Measurements from ENCODE around the gene PHETA1.

Gene PHETA1

DNA sequence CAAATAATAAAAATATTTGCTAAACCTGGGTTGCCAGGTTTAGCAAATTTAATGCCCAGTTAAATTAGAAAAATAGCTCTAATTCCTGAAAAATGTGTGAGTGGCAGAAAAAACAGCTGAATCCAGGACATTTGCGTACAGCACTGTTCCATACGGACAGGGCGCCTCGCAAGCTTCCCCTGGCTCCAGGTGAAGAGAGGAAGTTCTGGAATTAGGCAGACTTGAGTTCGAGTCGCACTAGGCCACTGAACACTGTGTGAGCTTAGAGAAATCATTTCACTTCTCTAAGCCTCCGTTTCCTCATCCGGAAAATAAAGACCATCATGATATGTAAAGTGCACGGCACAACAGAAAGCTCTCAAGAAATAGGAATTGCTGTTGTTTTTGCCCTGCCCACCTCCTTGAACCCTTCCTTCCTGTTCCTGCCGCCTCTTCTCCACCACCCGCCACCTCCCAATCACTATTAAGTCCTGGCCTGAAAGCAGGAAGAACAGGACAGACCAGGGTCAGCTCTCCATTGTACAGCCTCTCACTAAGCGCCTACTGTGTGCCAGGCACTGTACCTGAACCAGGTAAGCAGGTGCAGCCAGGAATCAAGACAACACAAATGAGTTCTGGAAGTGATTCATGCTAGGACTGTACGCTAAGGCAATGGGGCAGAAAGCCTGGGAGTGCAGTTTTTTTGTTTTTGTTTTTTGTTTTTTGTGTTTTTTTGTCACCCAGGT lies 763 bp upstream of the PHETA1 start:
- DNase-seq (ENCODE audit: low read depth) = no peak

DNA sequence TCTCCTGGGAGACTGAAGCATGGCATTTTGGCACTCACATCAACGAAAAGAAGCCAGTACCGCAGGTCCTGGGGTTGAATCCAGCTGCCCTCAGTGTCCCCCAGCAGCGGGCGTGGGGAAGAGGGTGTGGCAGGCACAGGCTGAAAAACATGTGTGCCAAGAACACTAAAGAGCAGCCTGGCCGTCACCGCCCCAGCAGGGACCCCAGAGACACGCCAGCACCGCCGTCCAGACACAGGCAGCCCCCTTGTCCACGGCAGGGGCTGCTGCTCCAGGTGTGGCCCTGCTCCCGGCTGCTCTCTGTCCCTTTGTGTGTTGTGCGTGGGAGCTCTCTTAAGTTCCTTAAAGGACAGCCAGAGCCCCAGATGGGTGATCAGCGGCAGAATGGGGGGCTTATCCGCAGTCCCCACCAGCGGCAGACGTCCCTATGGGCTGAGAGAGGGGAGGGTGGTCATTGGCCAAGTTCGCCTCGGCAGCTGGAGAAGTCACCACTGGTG lies 556 bp downstream of the PHETA1 start:
- DNase-seq (ENCODE audit: low read depth) = no peak

DNA sequence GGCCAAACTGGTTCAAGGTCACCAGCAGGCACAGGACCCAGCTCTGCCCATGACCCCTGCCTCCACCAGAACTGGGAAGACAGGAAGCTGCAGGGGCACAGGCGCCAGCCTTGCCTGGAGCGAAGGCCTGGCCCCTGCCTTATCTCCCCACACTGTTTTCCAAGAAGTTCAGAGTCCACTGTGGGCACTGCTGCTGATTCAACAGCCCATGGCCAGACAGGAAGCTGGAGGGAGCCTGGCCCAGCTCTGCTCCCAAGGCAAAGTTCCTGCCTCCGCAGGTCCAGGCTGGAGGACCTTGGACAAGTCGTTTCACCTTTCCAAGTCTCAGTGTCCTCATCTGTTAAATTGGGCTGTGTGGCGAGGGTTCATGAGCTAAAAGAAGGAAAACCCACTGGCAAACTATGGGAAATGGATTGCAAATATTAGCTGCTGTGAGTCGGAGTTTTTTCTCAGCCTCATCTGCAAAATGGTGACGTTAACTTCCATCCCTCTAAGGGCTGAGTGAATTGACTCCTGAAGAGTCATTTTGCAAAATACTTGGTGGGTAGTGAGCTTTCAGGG lies 1.2 kb downstream of the PHETA1 start:
- no peak for DNase-seq (ENCODE audit: low read depth)

DNA sequence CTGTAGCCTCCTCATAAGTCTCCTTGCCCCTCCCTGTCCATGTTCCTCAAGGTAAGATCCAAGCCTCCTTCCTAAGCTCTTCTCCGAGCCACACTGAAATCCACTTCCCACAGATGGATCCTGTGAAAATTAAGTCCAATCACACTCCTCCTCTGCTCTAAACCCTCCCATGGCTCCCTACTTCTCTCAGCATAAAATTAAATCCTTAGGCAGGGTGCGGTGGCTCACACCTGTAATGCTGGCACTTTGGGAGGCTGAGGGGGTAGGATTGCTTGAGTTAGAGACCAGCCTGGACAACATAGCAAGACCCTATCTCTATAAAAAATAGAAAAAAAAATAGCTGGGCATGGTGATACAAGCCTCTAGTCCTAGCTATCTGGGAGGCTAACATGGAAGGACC lies 2.3 kb downstream of the PHETA1 start:
- DNase-seq (ENCODE audit: low read depth) = no peak

DNA sequence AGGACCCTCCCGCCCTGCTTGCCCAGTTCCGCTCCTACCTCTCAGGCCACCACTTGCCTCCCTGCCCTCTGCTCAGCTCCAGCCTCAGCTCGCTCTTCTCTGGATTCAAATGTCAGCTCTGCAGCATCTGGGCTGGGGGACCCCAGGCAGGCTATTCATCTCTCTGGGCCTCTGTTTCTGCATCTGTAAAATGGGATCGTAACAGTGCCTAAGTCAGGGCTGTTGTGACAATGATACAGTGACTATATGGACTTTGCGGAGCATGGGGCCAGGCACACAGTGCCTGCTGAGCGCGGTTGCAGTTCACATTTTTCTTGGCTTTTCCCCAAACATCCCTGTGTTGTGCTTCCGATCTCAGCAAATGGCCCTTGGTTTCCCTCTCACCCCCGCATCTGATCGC lies 2.8 kb downstream of the PHETA1 start:
- no peak for DNase-seq (ENCODE audit: low read depth)

DNA sequence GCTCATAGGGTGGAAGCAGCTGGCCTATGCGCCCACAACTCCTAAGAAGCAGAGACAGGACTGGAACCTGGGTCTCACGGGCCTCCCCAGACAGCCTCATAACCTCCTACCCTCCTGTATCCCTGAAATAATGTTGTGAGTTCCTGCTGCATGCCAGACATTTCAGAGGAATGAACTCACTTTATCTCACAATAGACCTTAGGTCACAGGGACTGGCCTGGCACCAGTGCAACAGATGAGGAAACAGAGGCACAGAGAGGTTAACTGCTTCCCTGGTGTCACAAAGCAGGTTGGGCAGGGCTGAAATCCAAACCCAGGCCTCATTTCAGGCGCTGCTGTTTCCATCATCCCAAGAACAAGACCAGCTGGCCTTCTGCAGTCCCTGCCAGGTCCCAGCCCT lies 5.3 kb downstream of the PHETA1 start:
- no peak for DNase-seq (ENCODE audit: low read depth)

DNA sequence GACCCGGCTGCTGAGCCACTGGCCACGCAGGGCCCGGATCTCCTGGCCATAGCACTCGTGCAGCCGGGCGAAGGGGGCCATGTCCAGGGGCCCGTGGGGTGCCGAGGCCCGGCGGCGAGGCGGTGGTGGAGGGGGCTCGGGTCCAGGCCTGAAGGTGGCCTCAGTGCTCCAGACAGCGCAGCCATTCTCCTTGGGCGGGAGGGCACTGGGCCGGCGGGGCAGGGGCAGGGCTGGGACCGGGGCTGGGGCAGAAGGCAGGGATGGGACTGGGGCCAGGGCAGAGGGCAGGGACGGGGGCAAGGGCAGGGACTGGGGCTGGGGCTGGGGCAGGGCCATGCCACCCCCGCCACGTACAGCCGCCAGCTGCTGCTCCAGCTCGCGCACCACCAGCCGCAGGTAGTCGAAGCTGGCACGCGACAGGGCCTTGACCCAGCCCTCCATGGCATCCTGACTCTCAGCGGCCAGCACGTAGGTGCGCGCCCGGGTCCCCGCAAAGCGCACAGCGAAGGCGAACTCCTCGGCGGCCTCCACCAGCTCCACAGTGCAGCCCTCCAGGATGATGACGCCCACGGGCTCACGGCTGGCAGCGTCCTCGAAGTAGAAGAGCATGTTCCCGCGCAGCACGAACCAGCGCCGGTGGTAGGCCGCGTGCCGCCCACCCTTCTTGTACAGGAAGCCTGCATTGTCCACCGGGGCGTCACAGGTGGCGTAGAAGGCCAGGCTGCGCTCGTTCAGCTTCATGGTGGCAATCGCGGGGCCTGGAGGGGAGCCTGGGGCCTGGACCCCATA lies 6.0 kb downstream of the PHETA1 start:
- DNase-seq (ENCODE audit: low read depth) = no peak

DNA sequence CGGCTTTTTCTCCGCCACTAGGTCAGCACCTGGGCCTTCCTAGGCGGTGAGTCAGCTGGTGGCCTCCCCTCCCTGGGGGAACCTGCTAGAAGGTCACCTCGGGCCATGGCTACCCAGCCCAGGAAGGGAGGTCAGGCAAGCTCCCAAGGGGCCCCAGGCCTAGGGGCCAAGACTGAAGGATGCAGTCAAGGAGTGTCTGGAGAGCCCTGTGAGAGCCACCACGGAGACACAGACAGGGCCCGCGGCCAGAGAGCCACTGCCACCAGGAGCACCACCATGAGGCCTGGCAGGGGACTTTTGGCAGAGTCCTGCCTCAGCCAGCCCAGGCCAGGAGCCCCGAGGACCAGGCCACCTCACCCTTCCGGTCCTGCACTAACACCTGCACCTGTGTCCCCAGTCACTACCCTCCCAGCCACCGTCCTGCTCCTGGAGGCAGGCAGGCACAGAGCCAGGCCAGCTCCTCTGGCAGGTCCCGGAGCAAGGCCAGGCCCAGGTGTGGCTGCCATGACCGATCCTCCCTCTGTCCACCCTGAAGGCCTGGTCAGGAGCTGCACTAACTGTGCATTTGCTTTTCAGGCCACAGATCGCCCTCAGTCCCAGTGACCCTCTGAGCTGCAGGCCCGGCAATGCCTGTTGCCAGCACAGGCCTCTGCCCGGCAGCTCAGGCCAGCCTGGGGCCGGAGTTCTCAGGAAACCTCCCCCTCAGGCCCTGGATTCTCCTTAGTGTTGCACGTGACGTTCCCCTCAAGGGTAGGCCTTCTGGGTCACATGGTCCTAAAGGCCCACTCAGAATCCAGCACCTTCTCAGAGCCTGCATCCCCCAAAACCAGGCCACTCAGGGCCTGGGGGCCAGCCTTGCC lies 6.9 kb downstream of the PHETA1 start:
- no peak for DNase-seq (ENCODE audit: low read depth)

DNA sequence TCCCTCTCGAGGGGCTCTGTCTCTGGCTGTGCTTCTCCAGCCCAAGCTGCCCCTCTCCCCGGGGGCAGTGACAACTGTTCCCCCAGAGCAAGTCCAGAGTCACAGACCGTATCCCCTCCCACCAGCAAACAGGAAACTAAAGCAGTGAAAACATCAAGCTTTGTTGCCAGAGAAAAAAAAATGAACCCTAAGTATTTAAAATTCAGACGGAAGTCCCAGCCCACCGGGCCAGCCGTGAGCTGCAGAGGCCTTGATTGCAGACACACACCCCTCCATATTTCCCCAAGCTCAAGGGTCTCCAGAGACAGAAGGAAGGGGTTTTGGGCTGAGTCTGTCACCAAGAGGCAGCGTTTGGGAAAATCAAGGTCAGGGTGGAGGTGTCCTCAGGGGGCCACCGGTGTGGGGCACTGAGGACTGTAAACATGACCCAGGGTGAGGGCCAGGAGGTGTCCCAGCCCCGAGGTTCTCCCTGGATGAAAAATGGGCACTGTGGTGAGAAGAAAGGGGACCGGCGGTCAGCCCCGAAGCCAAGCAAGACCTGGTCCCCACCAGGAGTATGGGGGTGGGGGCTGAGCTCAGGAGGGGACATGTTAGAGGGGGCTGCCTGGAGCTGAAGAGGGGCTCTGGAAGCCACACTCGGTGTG lies 7.7 kb downstream of the PHETA1 start:
- no peak for DNase-seq (ENCODE audit: low read depth)

DNA sequence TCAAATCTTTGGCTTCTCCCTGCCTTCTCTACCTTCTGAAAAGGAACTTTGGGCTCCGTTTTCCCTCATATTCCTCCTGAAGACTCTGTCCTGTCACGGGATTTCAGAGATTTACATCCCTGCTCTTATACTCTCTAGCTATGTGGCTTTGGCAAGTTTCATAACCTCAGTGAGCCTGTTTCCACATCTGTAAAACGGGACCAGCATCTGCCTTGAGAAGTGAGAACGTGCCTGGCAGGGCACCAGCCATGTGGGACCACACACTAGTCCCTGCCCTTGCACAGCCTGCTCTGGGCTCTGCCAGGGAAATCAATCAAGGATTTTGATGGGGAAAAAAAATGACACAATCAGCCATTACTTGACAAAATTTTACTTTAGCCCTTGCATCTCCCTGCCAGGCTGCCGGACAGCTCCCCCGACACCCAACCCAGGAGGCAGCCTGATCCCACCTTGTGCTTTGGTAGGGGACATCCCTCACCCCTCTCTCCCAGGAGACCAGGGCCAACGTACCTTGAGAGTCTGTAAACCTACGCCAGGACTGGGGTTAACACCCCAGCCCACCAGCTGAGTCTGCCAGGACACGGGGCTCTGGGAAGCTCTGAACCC lies 8.5 kb downstream of the PHETA1 start:
- DNase-seq (ENCODE audit: low read depth) = no peak

DNA sequence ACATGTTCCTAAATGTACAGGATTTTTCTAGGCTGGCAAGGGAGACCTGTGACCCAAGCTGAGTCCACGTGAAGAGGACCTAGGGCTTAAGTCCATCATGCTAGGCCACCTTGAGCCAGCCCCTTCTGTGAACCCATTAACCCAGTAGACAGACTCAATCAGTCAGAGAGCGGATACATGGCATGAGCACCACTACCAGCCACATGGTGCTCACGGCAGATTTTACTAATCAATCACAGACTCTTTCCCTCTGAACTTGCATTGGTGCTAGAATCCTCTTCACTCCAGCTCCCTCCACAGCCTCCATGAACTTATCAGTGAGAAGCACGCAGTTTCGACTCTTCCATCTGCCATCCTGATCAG lies 9.0 kb downstream of the PHETA1 start:
- no peak for DNase-seq (ENCODE audit: low read depth)

DNA sequence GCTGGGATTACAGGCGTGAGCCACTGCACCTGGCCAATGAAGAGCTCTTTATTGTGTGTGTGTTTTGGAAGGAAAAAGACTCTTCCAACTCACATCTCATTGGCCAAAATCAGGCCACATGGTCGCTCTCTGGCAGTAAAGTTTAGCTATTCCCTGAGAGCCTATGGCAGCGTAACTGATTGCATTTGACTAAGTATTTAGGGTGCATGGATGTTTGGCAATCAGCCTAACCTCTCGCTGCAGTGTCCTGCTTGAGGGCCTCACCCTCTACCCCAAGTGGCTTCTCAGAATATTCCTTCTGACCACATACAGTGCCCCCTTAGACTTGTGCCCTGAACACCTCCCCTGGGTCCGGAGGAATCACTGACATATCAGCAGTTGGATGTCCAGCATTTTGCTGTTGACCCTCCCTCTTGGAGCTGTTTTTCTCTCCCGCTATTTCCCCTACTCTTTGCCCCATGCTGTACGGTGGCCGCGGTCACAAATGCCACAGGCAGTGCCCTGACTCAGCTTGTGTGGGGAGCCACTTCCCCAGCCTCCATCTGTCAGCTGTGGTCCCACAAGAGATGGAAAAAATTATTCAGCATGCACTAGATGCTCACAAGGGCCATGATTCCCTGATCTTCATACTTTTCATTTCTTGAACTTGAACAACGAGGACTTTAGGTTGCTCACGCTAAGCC lies 9.5 kb downstream of the PHETA1 start:
- no peak for DNase-seq (ENCODE audit: low read depth)

DNA sequence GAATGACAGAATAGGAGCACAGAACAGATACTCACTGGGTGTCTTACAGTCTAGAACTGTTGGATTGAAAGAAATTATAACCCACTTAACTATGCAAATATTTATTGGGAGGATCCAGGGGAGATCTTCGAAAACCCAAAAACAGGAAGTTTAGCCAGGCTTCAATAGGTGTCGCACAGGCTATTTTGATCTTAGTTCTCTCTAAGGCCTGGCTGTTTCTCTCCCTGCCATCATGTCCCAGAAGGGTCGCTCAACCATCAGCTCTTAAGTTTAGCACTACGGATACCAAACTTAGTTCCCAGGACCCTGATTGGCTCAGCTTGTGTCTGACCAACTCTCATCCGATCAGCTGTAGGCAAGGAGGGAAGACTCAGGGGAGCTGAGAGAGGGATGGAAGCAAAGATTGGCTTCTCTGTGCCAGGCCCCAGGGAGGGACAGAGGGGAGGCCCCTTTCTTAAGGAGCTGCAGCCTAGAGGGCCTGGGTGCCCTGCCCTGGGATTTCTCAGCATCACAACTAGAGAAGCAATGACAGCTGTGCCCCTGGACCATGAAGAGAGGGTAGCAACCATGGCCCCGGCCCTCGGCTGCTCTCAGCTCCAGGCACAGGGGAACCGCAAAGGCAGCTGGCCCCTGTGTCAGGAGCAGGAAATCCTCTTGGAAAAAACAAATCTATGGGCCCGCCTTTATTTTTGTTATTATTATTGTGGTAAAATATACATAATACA lies 13.5 kb downstream of the PHETA1 start:
- DNase-seq (ENCODE audit: low read depth) = no peak

DNA sequence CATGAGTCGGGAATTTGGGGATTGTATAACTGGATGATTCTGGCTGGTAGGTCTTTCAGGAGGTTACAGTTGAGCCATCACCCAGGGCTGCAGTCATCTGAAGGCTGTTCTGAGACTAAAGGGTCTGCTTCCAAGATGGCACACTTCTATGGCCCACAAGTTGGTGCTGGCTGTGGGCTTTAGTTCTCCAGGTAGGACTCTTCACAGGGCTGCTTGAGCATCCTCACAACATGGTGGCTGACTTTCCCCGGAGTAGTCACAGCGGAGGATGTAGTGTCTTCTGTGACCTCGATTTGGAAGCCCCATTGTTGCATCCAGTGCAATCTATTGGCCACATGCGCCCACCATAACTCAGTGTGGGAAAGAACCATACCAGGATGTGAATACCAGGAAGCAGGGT lies 14.4 kb downstream of the PHETA1 start:
- no peak for DNase-seq (ENCODE audit: low read depth)

DNA sequence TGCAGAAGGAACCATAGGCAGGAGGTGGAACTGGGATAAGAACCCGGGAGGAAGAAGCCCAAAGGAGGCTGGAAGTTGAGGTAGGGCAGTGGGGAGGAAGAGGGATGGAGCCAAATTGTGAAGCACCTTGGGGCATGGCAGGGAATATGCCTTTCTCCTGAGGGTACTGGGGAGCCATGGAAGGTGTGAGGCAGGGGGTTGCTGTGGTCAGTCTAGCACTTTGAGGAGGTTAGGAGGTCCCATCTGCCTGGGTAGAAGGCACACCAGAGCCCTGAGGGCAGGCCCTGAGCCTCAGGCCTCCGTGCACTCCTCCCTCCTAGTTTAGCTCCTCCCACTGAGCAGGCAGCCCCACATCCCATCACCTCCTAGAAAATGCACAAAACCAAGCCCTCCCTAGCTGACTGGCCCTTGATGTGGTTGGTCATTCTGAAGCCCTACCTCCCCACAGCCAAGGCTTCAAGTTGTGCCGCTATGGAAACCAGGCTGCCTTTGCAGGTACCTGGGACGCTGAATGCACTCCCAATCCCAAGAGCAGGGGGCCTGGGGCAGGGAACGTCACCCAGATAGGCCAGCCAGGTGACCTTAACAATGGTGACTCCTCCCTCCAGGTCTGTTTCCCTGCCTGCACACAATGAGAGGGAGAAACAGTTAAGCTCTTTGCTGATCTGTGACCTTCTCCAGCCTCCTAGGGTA lies 15.1 kb downstream of the PHETA1 start:
- DNase-seq (ENCODE audit: low read depth) = no peak

DNA sequence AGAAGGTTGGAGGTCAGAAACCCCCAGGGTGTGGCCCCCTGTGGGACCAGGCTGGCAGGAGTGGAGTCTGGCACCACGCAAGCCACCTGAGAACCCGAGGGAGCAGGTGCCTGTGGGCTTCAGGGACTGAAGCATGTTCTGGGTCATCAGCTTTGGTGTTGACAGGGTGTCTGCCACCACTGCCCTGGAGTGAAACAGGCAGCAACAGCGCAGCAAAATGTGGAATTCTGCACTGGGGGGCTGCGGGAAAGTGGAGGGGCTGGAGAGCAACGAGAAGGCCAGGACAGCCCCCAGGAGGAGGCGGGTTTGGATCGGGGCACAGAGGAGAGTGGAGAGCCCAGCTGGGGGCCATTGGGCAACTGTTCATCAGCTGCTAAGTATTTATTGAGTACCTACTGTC lies 15.9 kb downstream of the PHETA1 start:
- no peak for DNase-seq (ENCODE audit: low read depth)

DNA sequence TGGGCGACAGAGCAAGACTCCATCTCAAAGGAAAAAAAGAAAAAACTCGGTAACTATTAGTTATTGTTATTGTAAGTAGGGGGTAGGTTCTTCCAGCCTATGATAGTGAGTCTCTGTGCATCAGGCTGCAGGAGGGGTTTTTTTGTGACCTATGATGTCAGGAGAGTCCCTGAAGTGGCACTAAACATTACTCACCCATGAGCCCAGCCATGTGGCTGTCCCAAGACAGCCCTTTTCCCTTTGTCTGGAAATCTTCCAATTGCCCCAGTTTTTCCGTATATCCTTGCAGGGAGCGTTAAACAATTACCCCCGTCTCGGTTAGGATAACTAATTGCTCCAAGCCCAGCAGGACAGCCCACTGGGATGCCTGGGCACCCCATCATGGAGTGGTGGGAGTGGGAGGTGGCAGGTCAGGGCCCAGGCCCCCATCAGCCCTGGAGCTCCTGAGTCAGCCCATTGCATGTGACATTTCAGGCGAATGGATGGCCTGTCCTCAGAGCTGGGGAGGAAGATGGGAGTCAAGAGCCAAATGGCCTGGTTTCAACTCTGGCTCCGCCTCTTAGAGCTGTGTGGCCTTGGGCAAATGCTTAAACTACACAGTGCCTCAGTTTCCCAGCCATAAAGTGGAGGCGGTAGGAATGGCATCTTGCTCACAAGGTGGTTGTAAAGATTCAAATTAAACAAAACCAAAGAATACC lies 16.4 kb downstream of the PHETA1 start:
- no peak for DNase-seq (ENCODE audit: low read depth)

DNA sequence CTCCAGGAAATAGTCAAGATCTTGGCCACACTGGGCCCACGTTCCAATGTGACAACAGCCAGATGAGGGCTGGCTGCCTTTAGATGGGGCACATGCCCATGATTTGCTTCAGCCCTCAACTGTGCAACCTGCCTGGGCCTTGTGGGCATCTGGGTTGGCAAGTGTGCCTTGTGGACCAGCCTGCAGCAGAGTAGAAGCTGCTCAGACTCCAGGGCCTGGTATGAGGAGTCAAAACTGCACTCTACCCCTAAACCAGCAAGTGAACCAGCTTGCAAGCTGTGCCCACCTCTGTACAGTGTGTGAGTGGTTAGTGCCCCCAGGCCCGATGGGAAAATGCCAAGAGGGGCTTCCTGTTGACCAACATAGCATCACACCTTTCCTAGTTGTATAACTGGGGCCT lies 17.9 kb downstream of the PHETA1 start:
- no peak for DNase-seq (ENCODE audit: low read depth)
